HuH-7 (cell line): ENCODE results near the gene DIAPH1.
"Not testable (repeated sequence)": the region's sequence is repeated elsewhere in the genome, so short reads cannot be mapped to it uniquely, and the experiment has no call there.

ENCODE experiments used
- DNase-seq: peaks from one replicate; pipeline ENCODE4 v3.0.0; 2011; ENCODE audit warnings: low spot score

DIAPH1 gene

GRCh38 chr5:141609921-141610320 is 8.9 kb downstream of the DIAPH1 start:
- not testable (repeated sequence) for DNase-seq

GRCh38 chr5:141609044-141609443 is 9.8 kb downstream of the DIAPH1 start:
- no peak for DNase-seq

GRCh38 chr5:141608557-141608956 is 10.2 kb downstream of the DIAPH1 start:
- DNase-seq = peak; percentile 34

GRCh38 chr5:141608046-141608445 is 10.8 kb downstream of the DIAPH1 start:
- DNase-seq = no peak

GRCh38 chr5:141605523-141606277 is 13.1 kb downstream of the DIAPH1 start:
- no peak for DNase-seq

GRCh38 chr5:141603923-141604717 is 14.7 kb downstream of the DIAPH1 start:
- DNase-seq = peak; percentile 12

- DNase-seq = no peak
Measured at GRCh38 chr5:141602606-141603005, 16.2 kb downstream of the DIAPH1 start.

- DNase-seq = no peak
Measured at GRCh38 chr5:141598391-141599345, 20.1 kb downstream of the DIAPH1 start.

- no peak for DNase-seq
Measured at GRCh38 chr5:141597814-141598213, 21.0 kb downstream of the DIAPH1 start.

GRCh38 chr5:141597394-141597793 is 21.4 kb downstream of the DIAPH1 start:
- DNase-seq = no peak

GRCh38 chr5:141596867-141597266 is 21.9 kb downstream of the DIAPH1 start:
- DNase-seq = no peak

- peak; percentile 15 for DNase-seq
Measured at GRCh38 chr5:141590127-141590526, 28.7 kb downstream of the DIAPH1 start.

- no peak for DNase-seq
Measured at GRCh38 chr5:141586246-141586645, 32.6 kb downstream of the DIAPH1 start.

GRCh38 chr5:141585594-141585993 is 33.2 kb downstream of the DIAPH1 start:
- no peak for DNase-seq

GRCh38 chr5:141574122-141574510 is 44.7 kb downstream of the DIAPH1 start:
- DNase-seq = no peak

GRCh38 chr5:141573489-141574121 is 45.2 kb downstream of the DIAPH1 start:
- DNase-seq = no peak

GRCh38 chr5:141570655-141571054 is 48.1 kb downstream of the DIAPH1 start:
- DNase-seq = no peak

- no peak for DNase-seq
Measured at GRCh38 chr5:141567513-141568117, 51.2 kb downstream of the DIAPH1 start.

- no peak for DNase-seq
Measured at GRCh38 chr5:141565826-141566570, 52.8 kb downstream of the DIAPH1 start.

GRCh38 chr5:141564216-141564692 is 54.5 kb downstream of the DIAPH1 start:
- peak; percentile 20 for DNase-seq
